ENCODE measurements around the gene NKX1-1. TPM values are rescaled to one million over a fixed set of nuclear protein-coding genes. Genes with fewer than 3 reads are reported as not detected.
"Not testable (repeated sequence)": the region's sequence is repeated elsewhere in the genome, so short reads cannot be mapped to it uniquely, and the experiment has no call there.

The NKX1-1 gene
- polyA plus RNA-seq, 4 donors, result not detected

DNA sequence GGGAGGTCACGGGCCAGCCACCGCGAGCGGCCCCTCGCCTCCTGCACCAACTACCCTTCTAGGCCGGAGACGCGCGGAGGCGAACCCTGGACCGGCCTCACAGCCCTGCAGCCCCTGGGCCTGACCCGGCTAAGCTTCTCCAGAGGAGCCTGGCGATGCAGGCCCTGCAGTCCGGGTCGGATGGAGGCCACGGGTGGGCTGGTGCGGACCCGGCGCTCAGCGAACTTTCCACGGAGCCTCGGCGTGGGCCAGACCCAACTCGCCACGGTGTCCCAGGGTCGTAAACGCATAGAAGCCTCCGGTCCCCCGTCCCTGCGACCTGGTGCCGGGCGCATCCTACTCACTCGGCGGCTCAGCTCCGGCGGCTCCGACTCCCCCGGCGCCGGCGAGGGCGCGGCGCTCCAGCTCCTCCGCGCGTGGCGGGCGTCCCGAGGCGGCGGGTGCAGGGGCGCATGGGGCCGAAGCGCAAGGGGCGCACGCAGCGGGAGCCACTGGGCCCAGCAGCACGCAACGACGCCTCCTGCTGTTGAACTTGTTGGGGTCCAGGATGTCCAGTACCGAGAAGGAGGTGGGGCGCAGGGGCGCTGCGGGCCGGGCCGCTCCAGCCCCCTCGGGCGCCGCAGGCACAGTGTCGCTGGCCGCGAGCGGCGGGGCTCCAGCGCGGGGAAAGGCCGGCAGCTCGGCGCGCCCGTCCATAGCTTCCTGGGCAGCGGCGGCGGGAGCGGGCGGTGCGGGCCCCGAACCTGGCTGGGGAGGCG, 427 bp downstream of the NKX1-1 start:
- no peak for DNase-seq (ENCODE audit: low read depth in 4 of 4, low spot score in 3 of 4)

DNA sequence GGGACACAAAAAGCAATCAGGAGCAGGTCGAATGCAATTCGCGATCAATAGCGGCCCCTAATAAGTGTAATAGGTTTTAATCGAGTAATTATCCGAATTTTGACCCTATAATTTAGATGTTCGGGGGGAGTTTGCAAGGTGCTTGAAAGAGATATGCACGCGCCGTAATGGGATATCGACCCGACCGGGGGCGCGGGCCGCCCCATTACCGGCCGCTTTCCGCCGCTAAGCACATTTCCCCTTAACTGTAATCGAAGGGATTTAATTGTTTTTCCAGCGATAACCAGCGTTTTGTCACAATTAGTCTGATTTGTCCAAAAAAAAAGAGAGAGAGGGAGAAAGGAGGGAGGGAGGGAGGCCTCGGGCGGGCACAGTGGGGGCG, 997 bp downstream of the NKX1-1 start:
- no peak for DNase-seq (ENCODE audit: low read depth in 4 of 4, low spot score in 3 of 4)

DNA sequence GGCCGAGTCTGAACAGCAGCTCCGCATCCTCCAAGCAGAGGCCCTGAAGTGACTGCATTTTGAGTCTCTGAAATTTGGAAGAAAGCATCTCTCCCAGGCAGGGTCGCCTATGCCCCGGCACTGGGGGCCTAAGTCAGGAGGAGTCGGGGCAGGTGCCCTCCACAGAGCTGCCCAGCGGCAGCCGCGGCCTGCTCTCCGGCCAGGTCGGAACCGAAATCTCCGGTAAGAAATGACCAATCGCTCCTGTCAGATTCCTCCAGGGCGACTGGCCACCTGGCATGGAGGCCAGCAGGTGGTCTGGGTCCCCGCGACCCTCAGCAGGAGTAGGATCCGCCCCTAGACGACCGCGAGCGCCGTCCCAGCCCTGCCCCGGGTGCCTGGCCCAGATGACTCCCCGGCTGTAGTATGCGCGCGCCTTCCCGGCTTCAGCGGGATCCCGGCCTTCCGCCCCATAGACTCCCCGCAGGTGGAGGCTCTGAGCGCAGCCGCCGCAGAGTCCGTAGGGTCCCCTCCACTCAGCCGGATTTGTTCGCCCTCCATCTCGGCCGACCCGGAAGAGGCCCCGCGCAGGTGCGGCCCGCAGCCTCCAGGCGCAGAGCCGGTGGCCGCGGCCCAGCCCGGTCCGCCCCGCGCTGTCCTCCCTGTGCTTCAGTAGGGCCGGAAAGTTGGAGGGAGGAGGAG, 1.5 kb downstream of the NKX1-1 start:
- DNase-seq (ENCODE audit: low read depth in 4 of 4, low spot score in 3 of 4), result no peak

DNA sequence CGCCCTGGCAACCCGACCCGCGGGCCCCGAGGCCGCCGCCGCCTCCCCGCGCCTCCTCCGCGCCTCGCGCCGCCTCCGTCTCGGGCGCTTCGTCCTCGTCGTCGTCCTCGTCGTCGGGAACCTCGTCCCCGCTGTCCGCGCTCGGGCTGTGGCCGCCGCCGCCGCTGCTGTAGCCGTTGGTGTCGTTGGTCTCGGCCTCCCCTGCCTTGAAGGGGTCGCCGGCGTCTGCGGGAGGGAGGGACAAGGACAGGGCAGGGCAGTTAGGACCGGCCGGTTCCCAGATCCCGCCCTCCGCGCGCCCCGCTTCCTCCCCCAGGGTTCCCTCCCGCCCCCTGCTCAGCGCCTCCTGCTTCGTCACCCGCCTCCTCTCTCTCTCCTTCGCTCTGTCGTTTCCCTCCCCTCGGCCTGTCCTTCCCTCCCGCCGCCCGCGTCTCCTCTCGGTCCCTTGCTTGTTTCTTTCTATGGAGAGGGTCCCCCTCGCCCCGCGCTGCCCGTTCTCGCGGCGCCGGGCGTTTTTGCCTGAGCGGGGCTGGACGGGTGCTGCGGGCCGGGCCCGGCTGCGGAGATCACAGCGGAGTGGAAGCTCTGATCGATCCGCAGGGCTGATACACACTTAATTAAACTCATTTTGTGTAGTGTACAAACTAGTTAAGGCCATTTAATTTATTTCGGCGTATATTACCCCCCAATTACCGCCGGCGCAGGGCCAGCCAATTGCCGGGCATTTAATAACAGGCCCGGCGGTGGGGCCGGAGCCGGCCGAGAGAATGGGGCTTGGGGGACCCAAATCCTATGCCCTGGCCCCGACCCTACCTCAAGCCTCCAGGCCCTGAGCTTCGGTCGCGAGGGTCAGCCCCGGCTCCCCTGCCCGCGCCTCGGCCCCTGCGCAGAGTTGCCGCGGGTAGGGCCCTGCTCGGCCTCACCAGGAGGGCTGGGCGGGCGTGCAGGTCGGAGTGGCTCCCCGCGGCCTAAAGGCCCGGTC, 2.4 kb downstream of the NKX1-1 start:
- no peak for DNase-seq (ENCODE audit: low read depth in 4 of 4, low spot score in 3 of 4)

DNA sequence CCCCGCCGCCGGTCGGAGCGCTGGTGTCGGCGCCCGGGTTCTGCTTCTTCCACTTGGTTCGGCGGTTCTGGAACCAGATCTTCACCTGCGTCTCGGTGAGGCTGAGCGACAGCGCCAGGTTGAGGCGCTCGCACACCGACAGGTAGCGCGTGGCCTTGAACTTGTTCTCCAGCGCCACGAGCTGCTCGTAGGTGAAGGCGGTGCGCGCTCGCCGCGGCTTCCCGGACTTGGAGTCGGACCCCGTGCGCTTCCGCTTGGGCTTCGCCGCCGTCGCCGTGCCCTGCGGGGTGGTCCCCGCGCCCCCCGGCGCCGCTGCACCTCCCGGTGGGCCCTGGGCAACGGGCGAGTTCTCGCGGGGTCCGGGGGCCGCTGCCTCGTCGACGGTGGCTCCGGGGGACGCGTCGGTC, 3.1 kb downstream of the NKX1-1 start:
- DNase-seq (ENCODE audit: low read depth in 4 of 4, low spot score in 3 of 4), result no peak

DNA sequence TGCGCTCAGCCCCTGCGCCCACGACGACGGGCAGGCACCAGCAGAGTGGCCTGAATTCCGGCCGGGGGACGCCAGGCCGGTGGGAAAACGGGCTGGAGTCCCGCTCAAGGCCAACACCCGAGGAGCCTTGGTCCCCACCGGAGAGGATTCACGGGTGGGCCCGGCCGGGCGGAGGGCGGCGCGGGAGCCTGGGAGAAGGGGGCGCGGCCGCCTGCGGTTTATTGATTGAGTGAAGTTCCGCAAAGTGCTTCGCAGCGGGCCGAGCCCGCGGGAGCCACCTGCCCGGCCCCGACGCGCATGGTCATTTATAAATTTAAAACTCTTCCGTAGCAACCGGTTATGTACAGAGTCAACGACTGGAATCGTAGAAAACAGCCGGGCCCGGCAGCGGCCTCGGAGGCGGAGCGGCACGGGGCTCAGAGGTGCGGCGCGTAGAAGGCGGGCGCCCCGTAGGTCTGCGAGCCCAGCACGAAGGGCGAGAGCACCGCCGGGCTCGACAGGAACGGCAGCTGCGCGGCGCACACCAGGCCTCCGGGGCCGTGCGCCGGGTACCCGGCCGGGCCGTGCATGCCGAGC, 3.6 kb downstream of the NKX1-1 start:
- DNase-seq (ENCODE audit: low read depth in 4 of 4, low spot score in 3 of 4), result no peak

DNA sequence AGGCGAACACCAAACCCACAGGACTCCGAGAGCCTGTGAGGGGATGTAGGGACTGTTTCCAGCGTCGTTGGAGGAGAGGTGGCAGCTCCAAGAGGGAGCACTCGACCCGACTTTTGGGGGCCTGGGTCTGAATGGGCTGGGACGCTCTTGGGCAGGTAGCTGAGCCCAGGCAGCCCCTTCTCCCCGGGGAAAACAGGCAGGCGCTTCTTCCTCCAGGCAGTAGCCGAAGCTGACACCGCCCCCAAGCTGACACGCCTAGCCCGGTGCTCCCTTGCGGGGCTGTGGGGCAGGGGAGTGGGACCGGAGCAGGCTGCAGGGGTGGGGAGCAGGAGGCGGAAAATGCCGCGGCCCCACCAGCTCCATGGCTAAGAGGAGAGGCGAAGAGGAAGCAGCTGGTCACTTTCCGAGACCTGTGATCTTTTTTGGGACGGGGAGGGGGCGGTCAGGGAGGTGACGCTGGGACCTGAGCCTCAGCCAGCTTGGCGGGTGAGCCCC, 4.2 kb downstream of the NKX1-1 start:
- DNase-seq (ENCODE audit: low read depth in 4 of 4, low spot score in 3 of 4), result no peak

DNA sequence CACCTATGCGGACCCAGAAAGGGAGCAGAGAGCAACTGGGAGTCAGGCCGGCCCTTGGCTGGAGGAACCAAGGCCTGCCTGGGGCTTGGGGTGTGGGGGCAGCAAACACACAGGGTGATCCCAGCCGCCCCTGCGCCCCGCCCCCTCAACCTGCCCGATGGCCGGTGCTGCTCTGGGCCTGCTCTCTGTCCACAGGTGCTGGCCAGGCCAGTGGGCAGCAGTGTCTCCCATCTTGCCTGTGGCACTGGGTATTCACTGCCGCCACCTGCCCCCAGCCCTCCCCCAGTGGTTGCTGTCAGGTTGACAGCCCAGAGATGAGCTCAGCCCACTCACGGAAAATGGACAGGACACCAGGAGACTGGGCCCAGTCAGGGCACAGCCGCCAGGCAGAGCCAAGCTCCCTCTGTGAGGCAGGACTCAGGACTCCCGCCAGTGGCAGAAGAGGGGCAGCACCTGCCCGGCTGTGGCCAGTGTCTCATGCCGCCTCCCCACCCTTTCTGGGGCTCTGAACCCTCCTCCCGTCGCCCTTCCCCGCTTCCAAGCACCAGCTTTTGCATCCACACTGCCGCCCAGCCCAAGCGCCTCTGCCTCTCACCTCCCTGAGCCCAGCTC, 4.7 kb downstream of the NKX1-1 start:
- no peak for DNase-seq (ENCODE audit: low read depth in 4 of 4, low spot score in 3 of 4)

DNA sequence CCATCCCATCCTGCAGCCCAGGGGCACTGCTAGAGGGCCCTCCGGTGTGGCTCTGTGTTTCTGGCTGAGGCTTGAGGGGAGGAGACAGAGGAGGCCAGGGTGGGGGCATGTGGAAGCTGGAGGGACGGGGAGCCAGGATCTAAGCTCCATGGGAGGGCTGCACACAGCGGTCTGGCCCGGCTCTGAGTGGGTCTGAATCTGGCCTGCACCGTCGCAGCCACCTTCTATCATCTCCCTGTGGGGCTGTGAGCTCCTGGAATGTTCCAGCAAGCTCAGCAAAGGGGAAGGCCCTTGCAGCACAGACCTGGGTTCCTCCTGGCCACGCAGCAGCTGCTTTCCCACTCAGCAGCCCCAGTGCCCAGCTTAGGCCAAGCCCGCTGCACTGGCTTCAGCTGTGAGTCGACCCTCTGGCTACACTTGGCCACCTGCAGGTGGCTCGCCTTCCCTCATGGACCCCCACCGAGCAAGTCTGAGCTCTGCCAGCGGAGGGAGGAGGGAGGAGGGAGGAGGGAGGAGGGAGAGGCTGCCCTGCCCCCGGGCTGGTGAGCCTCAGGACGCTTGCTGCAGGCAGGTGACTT, 5.3 kb downstream of the NKX1-1 start:
- no peak for DNase-seq (ENCODE audit: low read depth in 4 of 4, low spot score in 3 of 4)

DNA sequence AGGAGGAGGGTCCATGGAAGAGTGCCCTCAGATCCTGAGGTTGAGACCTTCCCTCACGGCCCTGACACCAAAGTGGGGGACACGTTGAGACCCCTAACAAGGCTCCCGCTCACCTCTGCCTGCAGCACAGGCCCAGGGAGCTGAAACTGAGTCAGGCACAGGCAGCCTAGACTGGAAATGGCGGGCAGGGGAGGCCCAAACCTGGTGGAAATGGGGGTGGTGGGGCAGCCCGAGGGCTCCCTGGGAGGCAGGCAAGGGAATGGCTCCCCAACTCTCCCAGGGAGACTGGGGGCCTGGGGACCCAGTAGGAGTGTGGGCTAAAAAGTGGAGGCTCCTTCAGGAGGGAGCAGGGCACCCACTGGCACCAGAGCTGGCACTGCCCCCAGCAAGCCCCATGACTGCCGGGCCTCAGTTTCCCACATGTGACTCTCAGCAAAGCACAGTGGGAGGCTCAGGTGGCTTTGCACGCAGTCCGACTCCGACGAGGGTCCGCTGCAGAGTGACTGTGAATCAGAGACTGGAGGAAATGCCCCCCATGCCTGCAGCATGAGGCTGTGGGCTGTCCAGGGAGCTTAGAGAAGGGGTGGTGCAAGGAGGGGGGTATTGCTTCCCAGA, 5.9 kb downstream of the NKX1-1 start:
- no peak for DNase-seq (ENCODE audit: low read depth in 4 of 4, low spot score in 3 of 4)

DNA sequence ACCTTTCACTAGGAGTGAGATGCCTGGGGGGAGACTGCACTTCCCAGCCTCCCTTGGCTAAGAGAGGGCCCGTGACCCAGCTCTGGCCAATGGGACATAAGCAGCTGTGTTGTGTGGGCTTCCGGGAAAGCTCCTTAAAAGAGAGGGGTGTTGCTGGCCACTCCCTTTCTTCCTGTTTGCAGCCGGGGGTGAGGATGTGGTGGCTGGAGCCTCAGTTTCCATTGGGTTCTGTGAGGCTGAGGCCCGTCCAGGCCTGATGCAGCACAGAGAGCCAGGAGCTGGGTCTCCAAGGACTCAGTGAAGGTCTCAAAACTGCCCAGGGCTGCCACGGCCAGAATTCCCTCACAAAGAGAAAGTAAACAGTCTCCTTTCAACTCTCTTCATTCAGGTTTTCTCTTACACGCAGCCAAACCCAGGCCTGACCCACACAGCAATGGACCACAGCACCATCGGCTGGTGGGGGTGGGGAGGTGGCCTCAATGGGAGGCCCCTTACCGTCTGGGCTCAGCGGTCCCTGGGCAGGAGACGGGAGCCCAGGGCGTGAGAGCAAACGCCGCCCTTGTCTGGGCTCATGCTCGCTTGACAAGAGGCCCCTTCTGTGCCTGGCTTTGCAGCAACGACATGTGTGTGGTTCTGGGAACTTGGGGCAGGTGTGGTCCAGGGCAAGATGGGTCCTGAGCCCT, 6.6 kb downstream of the NKX1-1 start:
- no peak for DNase-seq (ENCODE audit: low read depth in 4 of 4, low spot score in 3 of 4)

DNA sequence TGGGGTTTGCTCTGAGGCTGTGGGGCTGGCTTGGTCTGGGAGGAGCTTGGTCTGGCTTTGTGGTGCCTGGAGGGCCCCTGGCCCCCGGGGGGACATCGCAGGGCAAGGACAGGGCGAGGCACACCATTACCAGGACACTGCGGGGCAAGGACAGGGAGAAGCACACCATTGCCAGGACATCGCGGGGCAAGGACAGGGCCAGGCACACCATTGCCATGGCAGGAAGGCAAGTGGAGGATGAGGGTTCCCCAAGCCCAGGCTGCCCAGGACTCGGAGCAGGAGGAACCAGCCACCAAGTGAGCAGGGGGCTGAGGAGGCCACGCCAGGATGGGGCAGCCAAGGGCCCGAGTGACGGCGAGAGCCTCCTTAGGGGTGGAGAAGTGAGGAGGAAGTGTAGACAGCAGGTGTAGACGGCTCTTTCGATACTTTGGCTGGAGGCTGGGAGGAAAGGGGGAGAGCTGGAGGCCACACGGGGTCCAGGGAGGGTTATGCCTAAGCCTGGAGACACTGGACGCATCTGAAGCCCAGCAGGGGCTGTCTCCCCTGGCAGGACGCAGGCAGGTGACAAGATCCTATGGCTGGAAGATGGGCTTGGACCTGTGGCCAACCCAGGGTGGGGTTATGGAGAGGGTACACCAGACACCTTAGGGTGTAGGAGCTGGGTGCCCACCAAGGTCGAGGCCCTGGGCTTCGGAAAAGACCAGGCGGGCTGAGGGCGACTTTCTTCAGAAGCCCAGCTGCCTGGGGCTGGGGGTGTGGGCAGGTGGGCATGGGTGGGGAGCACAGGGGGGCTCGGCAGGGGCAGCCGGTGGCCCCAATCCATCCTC, 7.3 kb downstream of the NKX1-1 start:
- no peak for DNase-seq (ENCODE audit: low read depth in 4 of 4, low spot score in 3 of 4)

DNA sequence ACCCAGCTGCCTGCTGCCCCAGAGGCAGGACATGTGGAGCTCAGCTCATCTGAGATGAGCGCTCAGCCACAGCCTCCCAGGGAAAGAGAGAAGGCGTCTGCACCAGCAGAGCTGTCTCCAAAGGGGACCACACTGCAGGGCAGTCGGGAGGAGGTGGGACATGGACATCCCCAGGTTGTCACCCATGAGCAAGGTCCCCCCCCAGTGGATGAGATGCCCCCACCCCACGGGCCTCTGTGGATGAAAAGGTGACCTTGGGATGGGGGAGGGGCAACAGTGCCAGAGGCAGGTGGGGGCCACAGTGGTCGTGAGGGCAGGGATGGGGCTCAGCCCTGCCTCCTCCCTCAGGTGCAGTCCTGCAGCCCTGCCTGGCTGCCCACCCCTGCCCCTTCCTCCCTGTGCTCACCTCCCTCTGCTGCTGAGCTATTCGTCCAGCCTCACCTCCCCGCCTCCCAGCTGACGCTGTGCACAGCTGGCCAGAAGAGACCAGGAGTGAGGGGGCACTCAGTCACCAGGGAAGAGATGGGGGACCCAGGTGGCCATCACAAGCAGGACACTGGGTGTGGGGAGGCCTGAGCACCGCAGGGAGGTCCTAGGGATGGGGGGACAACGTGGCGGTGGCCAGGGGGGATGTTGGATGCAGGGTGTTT, 9.3 kb downstream of the NKX1-1 start:
- DNase-seq (ENCODE audit: low read depth in 4 of 4, low spot score in 3 of 4), result no peak

DNA sequence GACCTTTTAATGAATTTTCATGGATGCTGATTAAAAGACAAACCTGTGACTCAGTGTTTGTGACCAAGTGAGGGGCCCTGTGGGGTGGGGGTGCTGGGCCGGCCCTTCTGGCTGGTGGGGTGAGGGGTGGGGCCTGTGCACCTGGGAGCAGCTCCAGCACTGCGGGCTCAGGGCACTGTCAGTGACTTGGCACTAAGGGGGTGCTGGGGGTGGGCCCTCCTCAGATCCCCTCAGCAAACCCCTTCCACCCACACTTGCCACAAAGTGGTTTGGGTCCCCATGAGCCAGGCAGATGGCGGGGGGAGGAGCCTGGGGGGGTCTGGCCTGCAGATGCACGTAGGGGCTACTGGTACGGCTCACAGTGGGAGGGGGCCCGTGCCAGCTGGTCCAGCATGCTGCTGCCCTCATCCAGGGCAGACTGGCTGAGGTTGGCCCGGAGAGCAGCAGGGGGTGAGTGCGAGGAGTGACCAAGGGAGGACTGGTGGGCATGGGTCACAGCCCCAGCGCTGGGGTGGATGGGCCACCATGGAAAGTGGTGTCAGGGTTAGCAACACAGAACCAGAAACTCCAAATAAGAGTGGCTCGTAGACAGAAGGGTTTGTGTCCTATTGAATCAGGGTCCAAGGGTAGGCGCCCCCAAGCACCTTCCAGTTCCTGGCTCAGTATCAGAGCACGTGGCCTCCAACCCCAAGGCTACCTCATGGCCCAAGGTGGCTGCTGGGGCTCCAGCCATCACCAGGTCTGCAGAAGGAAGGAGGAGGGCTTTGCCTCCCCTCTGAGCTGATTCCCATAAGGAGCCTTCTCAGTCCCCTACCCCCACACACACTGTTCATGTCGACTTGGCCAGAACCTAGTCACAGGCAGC, 10.1 kb downstream of the NKX1-1 start:
- DNase-seq (ENCODE audit: low read depth in 4 of 4, low spot score in 3 of 4), result no peak

DNA sequence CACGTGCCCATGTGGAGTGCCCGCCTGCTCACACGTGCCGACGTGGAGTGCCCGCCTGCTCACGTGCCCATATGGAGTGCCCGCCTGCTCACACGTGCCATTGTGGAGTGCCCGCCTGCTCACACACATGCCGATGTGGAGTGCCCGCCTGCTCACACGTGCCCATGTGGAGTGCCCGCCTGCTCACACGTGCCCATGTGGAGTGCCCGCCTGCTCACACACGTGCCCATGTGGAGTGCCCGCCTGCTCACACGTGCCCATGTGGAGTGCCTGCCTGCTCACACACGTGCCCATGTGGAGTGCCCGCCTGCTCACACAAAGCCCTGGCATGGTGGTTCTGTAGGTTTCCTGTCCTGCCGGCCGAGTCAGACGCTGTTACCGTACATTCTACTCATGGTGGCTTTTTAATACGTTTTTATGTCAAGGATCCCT, 10.8 kb downstream of the NKX1-1 start:
- not testable (repeated sequence) for DNase-seq (ENCODE audit: low read depth in 4 of 4, low spot score in 3 of 4)

DNA sequence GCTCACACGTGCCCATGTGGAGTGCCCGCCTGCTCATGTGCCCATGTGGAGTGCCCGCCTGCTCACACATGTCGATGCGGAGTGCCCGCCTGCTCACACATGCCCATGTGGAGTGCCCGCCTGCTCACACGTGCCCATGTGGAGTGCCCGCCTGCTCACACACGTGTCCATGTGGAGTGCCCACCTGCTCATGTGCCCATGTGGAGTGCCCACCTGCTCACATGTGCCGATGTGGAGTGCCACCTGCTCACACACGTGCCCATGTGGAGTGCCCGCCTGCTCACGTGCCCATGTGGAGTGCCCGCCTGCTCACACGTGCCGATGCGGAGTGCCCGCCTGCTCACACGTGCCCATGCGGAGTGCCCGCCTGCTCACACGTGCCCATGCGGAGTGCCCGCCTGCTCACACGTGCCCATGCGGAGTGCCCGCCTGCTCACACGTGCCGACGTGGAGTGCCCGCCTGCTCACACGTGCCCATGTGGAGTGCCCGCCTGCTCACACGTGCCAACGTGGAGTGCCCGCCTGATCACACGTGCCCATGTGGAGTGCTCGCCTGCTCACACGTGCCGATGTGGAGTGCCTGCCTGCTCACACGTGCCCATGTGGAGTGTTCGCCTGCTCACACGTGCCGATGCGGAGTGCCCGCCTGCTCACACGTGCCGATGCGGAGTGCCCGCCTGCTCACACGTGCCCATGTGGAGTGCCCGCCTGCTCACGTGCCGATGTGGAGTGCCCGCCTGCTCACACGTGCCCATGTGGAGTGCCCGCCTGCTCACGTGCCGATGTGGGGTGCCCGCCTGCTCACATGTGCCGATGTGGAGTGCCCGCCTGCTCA, 11.5 kb downstream of the NKX1-1 start:
- not testable (repeated sequence) for DNase-seq (ENCODE audit: low read depth in 4 of 4, low spot score in 3 of 4)
